ENCODE data around the gene PPP1R12B.

DNA sequence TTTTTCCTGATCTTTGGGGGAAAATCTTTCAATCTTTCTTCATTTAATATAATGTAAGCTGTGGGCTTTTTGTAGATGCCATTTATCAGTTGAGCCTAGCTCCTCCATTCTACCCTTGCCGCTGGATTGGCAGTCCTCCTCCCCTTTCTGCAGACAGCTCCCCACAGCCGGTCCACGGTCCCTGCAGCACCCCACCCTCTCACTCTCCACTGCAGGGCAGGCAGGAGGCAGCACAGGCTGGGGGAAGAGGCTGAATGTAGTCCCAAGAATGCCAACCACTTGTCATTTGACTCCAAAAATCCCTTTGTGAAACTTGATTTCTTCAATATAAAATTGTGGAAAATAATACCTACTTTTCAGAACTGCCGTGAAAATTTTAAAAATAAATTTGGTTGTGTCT is 265.1 kb downstream of the PPP1R12B start:
- TF ChIP-seq CTCF (IDR thresholded peaks at IDR 0.05) (no peak), POLR2A (IDR thresholded peaks at IDR 0.05) (no peak)
